GM18511 (cell line): ENCODE data around the gene COL6A2.
"Not testable (repeated sequence)": the region's sequence is repeated elsewhere in the genome, so short reads cannot be mapped to it uniquely, and the experiment has no call there.

ENCODE experiments used
- ATAC-seq: cut with Tn5 transposase; IDR thresholded peaks from one replicate; pipeline ENCODE4 v1.9.1; 2021; ENCODE audit warnings: mild to moderate bottlenecking, moderate library complexity; ENCODE audit not compliant: unreplicated experiment

COL6A2 gene

GRCh38 chr21:46060596-46061061 lies 37.3 kb upstream of the COL6A2 start:
- no peak for ATAC-seq

GRCh38 chr21:46061063-46061462 lies 36.8 kb upstream of the COL6A2 start:
- no peak for ATAC-seq

- ATAC-seq: no peak
These were observed 36.4 kb upstream of the COL6A2 start for GRCh38 chr21:46061518-46061917.

GRCh38 chr21:46061950-46062349 lies 36.0 kb upstream of the COL6A2 start:
- ATAC-seq: no peak

- no peak for ATAC-seq
These were observed 35.3 kb upstream of the COL6A2 start for GRCh38 chr21:46062471-46063211.

GRCh38 chr21:46063227-46063626 lies 34.7 kb upstream of the COL6A2 start:
- ATAC-seq: no peak

- no peak for ATAC-seq
These were observed 33.9 kb upstream of the COL6A2 start for GRCh38 chr21:46063734-46064680.

- no peak for ATAC-seq
These were observed 33.1 kb upstream of the COL6A2 start for GRCh38 chr21:46064870-46065214.

- ATAC-seq: no peak
These were observed 32.5 kb upstream of the COL6A2 start for GRCh38 chr21:46065215-46065913.

- no peak for ATAC-seq
These were observed 31.9 kb upstream of the COL6A2 start for GRCh38 chr21:46065914-46066551.

GRCh38 chr21:46066591-46067331 lies 31.2 kb upstream of the COL6A2 start:
- ATAC-seq: no peak

GRCh38 chr21:46067505-46068201 lies 30.3 kb upstream of the COL6A2 start:
- ATAC-seq: no peak

GRCh38 chr21:46068516-46069079 lies 29.3 kb upstream of the COL6A2 start:
- ATAC-seq: no peak

- no peak for ATAC-seq
These were observed 28.7 kb upstream of the COL6A2 start for GRCh38 chr21:46069166-46069565.

GRCh38 chr21:46069719-46070279 lies 28.1 kb upstream of the COL6A2 start:
- ATAC-seq: no peak

GRCh38 chr21:46071082-46071481 lies 26.8 kb upstream of the COL6A2 start:
- ATAC-seq: no peak

- not testable (repeated sequence) for ATAC-seq
These were observed 21.2 kb upstream of the COL6A2 start for GRCh38 chr21:46076724-46077123.

GRCh38 chr21:46077674-46078101 lies 20.2 kb upstream of the COL6A2 start:
- ATAC-seq: no peak
